GM13976 (cell line): Measurements from ENCODE around the gene DDOST.

Experiments
- DNase-seq: peaks from one replicate; pipeline ENCODE4 v3.0.0; 2012; ENCODE audit warnings: low spot score
- in situ Hi-C: fragments of 300-500 bp; cut with MboI; formaldehyde crosslinking; loops from one replicate; pipeline ENCODE4 v1.12.0; 2022; ENCODE audit warnings: low sequenced_read_pairs, mixed read lengths, inconsistent platforms; ENCODE audit not compliant: unreplicated experiment
- TF ChIP-seq, protein P1 (sequence below): IDR thresholded peaks from 2 replicates; pipeline ENCODE4 v1.5.1; 2012; ENCODE audit warnings: borderline replicate concordance, mild to moderate bottlenecking; ENCODE audit not compliant: insufficient read depth; ENCODE audit errors: extremely low read depth, missing control alignments, control extremely low read depth

The DDOST gene

DNA sequence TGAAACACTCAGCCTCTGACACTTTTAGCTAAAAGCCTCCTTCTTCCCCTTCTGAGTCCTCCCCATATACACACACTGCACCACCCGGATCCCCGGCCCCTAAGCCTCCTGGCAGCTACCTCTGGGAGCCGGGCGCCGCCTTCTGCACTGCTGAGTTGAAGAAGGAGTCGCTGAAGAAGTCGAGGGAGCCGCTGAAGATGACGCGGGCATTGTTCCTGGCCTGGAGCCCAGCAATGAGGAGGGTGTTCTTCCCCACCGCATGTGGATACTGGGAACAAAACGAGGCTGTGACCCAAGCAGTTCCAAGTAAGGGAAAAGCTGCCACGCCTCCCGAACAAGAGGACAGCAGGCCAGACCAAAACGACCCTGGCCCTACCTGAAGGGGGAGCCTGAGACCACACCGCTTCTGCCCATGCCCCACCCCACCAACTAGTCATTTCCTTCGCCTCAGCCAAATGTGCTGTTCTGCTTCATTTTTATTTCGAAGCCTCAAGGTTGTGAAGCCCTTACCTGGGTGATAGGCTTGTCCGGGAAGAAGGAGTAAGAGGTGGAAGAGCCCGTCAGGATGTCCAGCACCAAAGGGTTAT lies 7.0 kb downstream of the DDOST start:
- TF ChIP-seq, protein P1, sequence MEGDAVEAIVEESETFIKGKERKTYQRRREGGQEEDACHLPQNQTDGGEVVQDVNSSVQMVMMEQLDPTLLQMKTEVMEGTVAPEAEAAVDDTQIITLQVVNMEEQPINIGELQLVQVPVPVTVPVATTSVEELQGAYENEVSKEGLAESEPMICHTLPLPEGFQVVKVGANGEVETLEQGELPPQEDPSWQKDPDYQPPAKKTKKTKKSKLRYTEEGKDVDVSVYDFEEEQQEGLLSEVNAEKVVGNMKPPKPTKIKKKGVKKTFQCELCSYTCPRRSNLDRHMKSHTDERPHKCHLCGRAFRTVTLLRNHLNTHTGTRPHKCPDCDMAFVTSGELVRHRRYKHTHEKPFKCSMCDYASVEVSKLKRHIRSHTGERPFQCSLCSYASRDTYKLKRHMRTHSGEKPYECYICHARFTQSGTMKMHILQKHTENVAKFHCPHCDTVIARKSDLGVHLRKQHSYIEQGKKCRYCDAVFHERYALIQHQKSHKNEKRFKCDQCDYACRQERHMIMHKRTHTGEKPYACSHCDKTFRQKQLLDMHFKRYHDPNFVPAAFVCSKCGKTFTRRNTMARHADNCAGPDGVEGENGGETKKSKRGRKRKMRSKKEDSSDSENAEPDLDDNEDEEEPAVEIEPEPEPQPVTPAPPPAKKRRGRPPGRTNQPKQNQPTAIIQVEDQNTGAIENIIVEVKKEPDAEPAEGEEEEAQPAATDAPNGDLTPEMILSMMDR: no peak
- in situ Hi-C loops: no loop called here
- DNase-seq: no peak

DNA sequence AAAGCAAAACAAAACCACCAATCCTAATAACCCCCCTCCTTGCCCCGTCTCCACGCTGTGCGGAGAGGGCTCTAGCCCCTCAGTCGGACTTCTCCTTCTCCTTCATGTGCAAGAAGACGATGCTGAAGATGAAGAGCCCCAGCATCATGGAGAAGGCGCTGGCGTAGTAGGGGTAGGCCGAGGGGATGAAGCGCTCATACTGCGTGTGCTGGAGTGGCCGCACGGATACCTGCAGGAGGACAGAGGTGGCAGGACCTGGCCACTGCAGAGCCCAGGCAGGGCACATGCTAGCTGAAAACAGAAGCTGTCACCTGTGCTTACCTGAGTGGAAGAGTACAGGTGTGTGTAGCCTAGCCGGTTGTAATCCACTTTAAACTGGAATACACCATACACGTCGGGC lies 8.9 kb downstream of the DDOST start:
- TF ChIP-seq, protein P1: no peak
- in situ Hi-C loops: no loop called here
- DNase-seq: no peak

DNA sequence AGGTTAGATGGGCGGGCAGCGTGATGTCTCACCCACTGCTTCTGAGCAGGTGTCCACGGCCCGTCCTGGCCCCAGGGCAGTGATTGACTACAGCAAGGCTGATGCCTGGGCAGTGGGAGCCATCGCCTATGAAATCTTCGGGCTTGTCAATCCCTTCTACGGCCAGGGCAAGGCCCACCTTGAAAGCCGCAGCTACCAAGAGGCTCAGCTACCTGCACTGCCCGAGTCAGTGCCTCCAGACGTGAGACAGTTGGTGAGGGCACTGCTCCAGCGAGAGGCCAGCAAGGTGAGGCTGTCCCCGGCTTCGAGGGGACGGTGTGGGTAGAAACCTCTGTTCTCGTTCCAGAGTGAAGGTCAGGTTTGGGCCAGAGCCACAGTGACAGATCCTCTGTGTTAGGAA lies 12.2 kb downstream of the DDOST start:
- TF ChIP-seq, protein P1: no peak
- no peak for DNase-seq
- in situ Hi-C loops: loop anchor here (10.0 kb wide), 1 partner anchor 74 kb away; no protein-coding TSS in a partner anchor

DNA sequence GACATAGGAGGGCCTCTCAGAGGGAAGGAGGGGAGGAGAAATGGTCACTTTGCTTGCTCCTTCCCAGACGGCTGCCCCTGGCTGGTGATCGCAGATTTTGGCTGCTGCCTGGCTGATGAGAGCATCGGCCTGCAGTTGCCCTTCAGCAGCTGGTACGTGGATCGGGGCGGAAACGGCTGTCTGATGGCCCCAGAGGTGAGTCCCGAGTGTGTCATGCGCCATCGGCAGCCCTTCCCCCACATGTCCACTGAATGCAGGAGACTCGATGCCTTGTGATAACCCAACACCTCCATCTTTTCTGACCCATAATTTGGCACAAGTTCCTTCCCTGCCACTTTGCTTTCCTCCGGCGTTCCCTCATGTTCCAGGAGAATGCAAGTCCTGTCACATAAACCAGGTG lies 12.7 kb downstream of the DDOST start:
- no peak for DNase-seq
- in situ Hi-C loops: loop anchor here (10.0 kb wide), 1 partner anchor 74 kb away; no protein-coding TSS in a partner anchor

DNA sequence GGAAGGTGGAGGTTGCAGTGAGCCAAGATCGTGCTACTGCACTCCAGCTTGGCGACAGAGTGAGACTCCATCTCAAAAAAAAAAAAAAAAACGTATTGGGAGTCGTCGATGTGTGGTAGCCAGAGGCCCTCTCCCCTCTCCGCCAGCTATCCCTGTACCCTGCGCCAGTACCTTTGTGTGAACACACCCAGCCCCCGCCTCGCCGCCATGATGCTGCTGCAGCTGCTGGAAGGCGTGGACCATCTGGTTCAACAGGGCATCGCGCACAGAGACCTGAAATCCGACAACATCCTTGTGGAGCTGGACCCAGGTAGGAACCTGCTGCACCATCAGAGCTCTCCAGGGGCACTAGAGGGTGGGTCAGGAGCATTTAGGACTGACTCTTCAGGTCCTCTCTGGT lies 15.8 kb downstream of the DDOST start:
- in situ Hi-C loops: loop anchor here (10.0 kb wide), 1 partner anchor 71 kb away; no protein-coding TSS in a partner anchor
- no peak for DNase-seq
- TF ChIP-seq, protein P1: no peak

More for the DNA sequence above, 12.7 kb downstream of the DDOST start:
- TF ChIP-seq, protein P1: no peak

DNA sequence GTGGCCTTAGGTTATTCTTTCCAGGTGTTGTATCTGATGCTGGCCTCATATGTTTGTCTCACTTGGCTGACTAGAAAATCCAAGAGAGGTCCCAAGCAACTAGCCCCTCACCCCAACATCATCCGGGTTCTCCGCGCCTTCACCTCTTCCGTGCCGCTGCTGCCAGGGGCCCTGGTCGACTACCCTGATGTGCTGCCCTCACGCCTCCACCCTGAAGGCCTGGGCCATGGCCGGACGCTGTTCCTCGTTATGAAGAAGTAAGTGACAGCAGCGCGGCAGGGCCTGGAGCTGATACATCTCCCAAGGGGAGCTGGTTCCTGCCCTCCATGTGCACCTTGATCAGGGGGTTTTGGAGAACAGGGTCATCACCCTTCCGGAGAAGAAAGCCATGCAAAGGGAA lies 16.8 kb downstream of the DDOST start:
- in situ Hi-C loops: loop anchor here (10.0 kb wide), 1 partner anchor 70 kb away; no protein-coding TSS in a partner anchor
- no peak for DNase-seq
- TF ChIP-seq, protein P1: no peak
